Measurements from ENCODE around the gene SV2C.

SV2C gene

GRCh38 chr5:76194340-76194739, 111.2 kb downstream of the SV2C start:
- Histone ChIP-seq H3K36me3 (ENCODE audit: control insufficient read depth in 2 of 2, insufficient read depth in 1 of 2, low read length in 2 of 2) (no peaks in the 10 kb centered on the region), H3K4me3 (ENCODE audit: low read depth, low read length) (no peak overlapping the region), H3K4me1 (ENCODE audit: control insufficient read depth, insufficient read depth, low read length) (no peaks in the 10 kb centered on the region), H3K27ac (ENCODE audit: extremely low read depth, low read depth, low read length) (no peak overlapping the region), H3K9me3 (ENCODE audit: control insufficient read depth, insufficient read depth, low read depth, low read length) (no peaks in the 10 kb centered on the region)
- CTCF ChIA-PET, result no interaction called here
- POLR2A ChIA-PET, result no interaction called here
- TF ChIP-seq ZNF10 (tag by site-specific recombination; IDR thresholded peaks at IDR 0.05) (no peak), ZNF704 (tag by site-specific recombination; IDR thresholded peaks at IDR 0.05) (no peak), PRDM1 (tag by site-specific recombination; IDR thresholded peaks at IDR 0.05) (no peak)

GRCh38 chr5:76196457-76196856, 113.3 kb downstream of the SV2C start:
- TF ChIP-seq ZNF133 (tag by site-specific recombination; IDR thresholded peaks at IDR 0.05), result no peak
- TF ChIP-seq ZSCAN18 (tag by site-specific recombination; IDR thresholded peaks at IDR 0.05), result no peak
- H3K36me3 ChIP-seq (ENCODE audit: control insufficient read depth in 2 of 2, insufficient read depth in 1 of 2, low read length in 2 of 2), result no peaks in the 10 kb centered on the region
- ChIA-PET POLR2A (no interaction called here), CTCF (interaction anchor here (0.5 kb wide), 1 partner anchor 1131 kb away, joined by 6 read pairs; no protein-coding TSS in a partner anchor)
- H3K4me3 ChIP-seq (ENCODE audit: low read depth, low read length), result no peak overlapping the region
- no peaks in the 10 kb centered on the region for H3K9me3 ChIP-seq (ENCODE audit: control insufficient read depth, insufficient read depth, low read depth, low read length)
- no peaks in the 10 kb centered on the region for H3K4me1 ChIP-seq (ENCODE audit: control insufficient read depth, insufficient read depth, low read length)
- H3K27ac ChIP-seq (ENCODE audit: extremely low read depth, low read depth, low read length), result no peak overlapping the region

- H3K27ac ChIP-seq (ENCODE audit: extremely low read depth, low read depth, low read length), result no peak overlapping the region
- ChIA-PET POLR2A (no interaction called here), CTCF (no interaction called here)
- no peak overlapping the region for H3K4me3 ChIP-seq (ENCODE audit: low read depth, low read length)
- H3K36me3 ChIP-seq (ENCODE audit: control insufficient read depth in 2 of 2, insufficient read depth in 1 of 2, low read length in 2 of 2), result no peaks in the 10 kb centered on the region
- no peaks in the 10 kb centered on the region for H3K9me3 ChIP-seq (ENCODE audit: control insufficient read depth, insufficient read depth, low read depth, low read length)
- TF ChIP-seq ZSCAN18 (tag by site-specific recombination; IDR thresholded peaks at IDR 0.05) (no peak), OSR2 (tag by site-specific recombination; IDR thresholded peaks at IDR 0.05) (no peak), SCRT1 (tag by site-specific recombination; IDR thresholded peaks at IDR 0.05; ENCODE audit: borderline replicate concordance) (no peak), ZNF184 (tag by site-specific recombination; IDR thresholded peaks at IDR 0.05) (no peak), ZNF146 (tag by site-specific recombination; IDR thresholded peaks at IDR 0.05) (no peak), ZNF645 (tag by site-specific recombination; IDR thresholded peaks at IDR 0.05) (no peak)
- TF ChIP-seq, protein P1, sequence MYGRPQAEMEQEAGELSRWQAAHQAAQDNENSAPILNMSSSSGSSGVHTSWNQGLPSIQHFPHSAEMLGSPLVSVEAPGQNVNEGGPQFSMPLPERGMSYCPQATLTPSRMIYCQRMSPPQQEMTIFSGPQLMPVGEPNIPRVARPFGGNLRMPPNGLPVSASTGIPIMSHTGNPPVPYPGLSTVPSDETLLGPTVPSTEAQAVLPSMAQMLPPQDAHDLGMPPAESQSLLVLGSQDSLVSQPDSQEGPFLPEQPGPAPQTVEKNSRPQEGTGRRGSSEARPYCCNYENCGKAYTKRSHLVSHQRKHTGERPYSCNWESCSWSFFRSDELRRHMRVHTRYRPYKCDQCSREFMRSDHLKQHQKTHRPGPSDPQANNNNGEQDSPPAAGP (tag by site-specific recombination; IDR thresholded peaks at IDR 0.05), result no peak
- H3K4me1 ChIP-seq (ENCODE audit: control insufficient read depth, insufficient read depth, low read length), result no peaks in the 10 kb centered on the region
Measured at GRCh38 chr5:76196886-76197489, 113.8 kb downstream of the SV2C start.

DNA sequence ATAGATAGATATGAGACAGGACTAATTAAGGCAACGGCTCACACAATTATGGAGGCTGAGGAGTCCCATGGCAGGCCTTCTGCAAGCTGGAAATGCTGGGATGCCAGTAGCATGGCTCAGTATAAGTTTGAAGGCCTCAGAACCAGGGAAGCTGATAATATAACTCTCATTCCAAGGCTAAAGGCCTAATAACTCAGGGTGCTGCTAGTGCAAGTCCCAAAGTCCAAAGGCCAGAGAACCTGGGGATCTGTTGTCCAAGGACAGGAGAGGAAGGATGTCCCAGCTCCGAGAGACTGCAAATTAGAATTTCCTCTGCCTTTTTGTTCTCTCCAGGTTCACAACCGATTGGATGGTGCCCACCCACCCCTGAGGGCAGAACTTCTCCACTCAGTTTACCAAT, 114.5 kb downstream of the SV2C start:
- Histone ChIP-seq H3K36me3 (ENCODE audit: control insufficient read depth in 2 of 2, insufficient read depth in 1 of 2, low read length in 2 of 2) (no peaks in the 10 kb centered on the region), H3K9me3 (ENCODE audit: control insufficient read depth, insufficient read depth, low read depth, low read length) (no peaks in the 10 kb centered on the region), H3K4me3 (ENCODE audit: low read depth, low read length) (no peak overlapping the region), H3K27ac (ENCODE audit: extremely low read depth, low read depth, low read length) (no peak overlapping the region), H3K4me1 (ENCODE audit: control insufficient read depth, insufficient read depth, low read length) (no peaks in the 10 kb centered on the region)
- ChIA-PET CTCF (no interaction called here), POLR2A (no interaction called here)
- no peak for TF ChIP-seq ZNF544 (tag by site-specific recombination; IDR thresholded peaks at IDR 0.05)
- TF ChIP-seq ZNF623 (tag by site-specific recombination; IDR thresholded peaks at IDR 0.05), result no peak
- TF ChIP-seq KLF16 (tag by site-specific recombination; IDR thresholded peaks at IDR 0.05), result no peak
- no peak for TF ChIP-seq ZNF174 (tag by site-specific recombination; IDR thresholded peaks at IDR 0.05)
- no peak for TF ChIP-seq ZNF24 (tag by site-specific recombination; IDR thresholded peaks at IDR 0.05)
- TF ChIP-seq MZF1 (tag by site-specific recombination; IDR thresholded peaks at IDR 0.05; ENCODE audit: borderline replicate concordance), result no peak
- TF ChIP-seq ZNF548 (tag by site-specific recombination; IDR thresholded peaks at IDR 0.05), result no peak
- no peak for TF ChIP-seq ZNF426 (tag by site-specific recombination; IDR thresholded peaks at IDR 0.05)
- TF ChIP-seq ZNF513 (tag by site-specific recombination; IDR thresholded peaks at IDR 0.05), result no peak
- no peak for TF ChIP-seq ZNF629 (tag by site-specific recombination; IDR thresholded peaks at IDR 0.05)

Data from HEK293 (cell line).